Measurements from ENCODE around the gene CRYGB.

DNA sequence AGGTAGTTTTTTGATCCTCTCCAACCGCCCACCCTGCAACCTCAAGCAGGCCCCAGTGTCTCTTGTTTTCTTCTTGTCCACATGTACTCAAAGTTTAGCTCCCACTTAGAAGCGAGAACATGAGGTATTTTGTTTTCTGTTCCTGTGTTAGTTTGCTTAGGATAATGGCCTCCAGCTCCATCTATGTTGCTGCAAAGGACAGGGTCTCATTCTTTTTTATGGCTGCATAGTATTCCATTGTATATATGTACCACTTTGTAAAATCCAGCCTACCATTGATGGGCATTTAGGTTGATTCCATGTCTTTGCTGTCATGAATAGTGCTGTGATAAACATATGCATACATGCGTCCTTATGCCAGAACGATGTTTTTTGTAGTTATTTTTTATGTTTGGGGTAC is 18.9 kb downstream of the CRYGB start:
- TF ChIP-seq, protein P1, sequence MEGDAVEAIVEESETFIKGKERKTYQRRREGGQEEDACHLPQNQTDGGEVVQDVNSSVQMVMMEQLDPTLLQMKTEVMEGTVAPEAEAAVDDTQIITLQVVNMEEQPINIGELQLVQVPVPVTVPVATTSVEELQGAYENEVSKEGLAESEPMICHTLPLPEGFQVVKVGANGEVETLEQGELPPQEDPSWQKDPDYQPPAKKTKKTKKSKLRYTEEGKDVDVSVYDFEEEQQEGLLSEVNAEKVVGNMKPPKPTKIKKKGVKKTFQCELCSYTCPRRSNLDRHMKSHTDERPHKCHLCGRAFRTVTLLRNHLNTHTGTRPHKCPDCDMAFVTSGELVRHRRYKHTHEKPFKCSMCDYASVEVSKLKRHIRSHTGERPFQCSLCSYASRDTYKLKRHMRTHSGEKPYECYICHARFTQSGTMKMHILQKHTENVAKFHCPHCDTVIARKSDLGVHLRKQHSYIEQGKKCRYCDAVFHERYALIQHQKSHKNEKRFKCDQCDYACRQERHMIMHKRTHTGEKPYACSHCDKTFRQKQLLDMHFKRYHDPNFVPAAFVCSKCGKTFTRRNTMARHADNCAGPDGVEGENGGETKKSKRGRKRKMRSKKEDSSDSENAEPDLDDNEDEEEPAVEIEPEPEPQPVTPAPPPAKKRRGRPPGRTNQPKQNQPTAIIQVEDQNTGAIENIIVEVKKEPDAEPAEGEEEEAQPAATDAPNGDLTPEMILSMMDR (IDR thresholded peaks at IDR 0.05): no peak
- TF ChIP-seq POLR2AphosphoS5 (IDR thresholded peaks at IDR 0.05): no peak
- no peak for TF ChIP-seq POLR2A (IDR thresholded peaks at IDR 0.05)
- TF ChIP-seq EP300 (IDR thresholded peaks at IDR 0.05; ENCODE audit: low read depth): no peak
